Prostate gland (tissue), 2 donors: ENCODE data around the gene BTG1. TPM values are rescaled to one million over a fixed set of nuclear protein-coding genes. Genes with fewer than 3 reads are reported as not detected.

ENCODE experiments used
- DNase-seq: peaks from one replicate; pipeline ENCODE4 v3.0.0-alpha.2; 2019; ENCODE audit warnings: low spot score
- H3K27ac ChIP-seq, 2 donors: fragments of 200-600 bp; sonication (generic); 2 replicates each; pipeline ENCODE4 v1.5.1; 2017 to 2019
- H3K27me3 ChIP-seq: fragments of 200-600 bp; sonication (generic); replicated peaks from 2 replicates; pipeline ENCODE4 v1.5.1; 2019; ENCODE audit not compliant: insufficient read depth
- H3K36me3 ChIP-seq, 2 donors: fragments of 200-600 bp; sonication (generic); 1 replicate in 1 of 2; 2 replicates in 1 of 2; pipeline versions ENCODE4 v1.5.1 to v1.8.1; 2017 to 2019
- H3K4me1 ChIP-seq: fragments of 200-600 bp; sonication (generic); replicated peaks from 2 replicates; pipeline ENCODE4 v1.5.1; 2019
- H3K4me3 ChIP-seq, 2 donors: fragments of 200-600 bp; sonication (generic); 2 replicates each; pipeline ENCODE4 v1.5.1; 2017 to 2019
- H3K9me3 ChIP-seq: fragments of 200-600 bp; sonication (generic); 2 replicates; pipeline ENCODE4 v1.5.1; 2017
- POLR2A ChIP-seq: fragments of 450-650 bp; IDR thresholded peaks from one replicate; pipeline ENCODE4 v1.6.1; 2016; ENCODE audit warnings: antibody characterized with exemption, mild to moderate bottlenecking
- POLR2AphosphoS5 ChIP-seq: sonication (generic); formaldehyde crosslinking; IDR thresholded peaks from one replicate; pipeline ENCODE4 v1.6.1; 2017; ENCODE audit warnings: antibody characterized with exemption
- WGBS: methylation state at CpG from one replicate; pipeline ENCODE4 v1.1.5; 2018; 5-methylcytosine and 5-hydroxymethylcytosine counted together
- intact Hi-C: fragments of 100-400 bp; cut with DNase I; formaldehyde crosslinking; loops from one replicate; pipeline ENCODE4 v1.14.2; 2022
- total RNA-seq, 2 donors: library from RNA; depleted of rRNA; stranded (reverse); fragments of >200 nt; gene quantifications; one replicate each; pipeline ENCODE4 v1.1.0, GENCODE V29; 2016
- TF ChIP-seq, protein P1 (sequence below), 4 experiments: fragments of 200-600 bp in 2 of 4; fragments of 450-650 bp in 2 of 4; sonication (generic) in 2 of 4; IDR thresholded peaks; 1 replicate in 3 of 4; 2 replicates in 1 of 4; pipeline ENCODE4 v1.5.1; 2016 to 2019; ENCODE audit warnings: antibody characterized with exemption in 4 of 4, mild to moderate bottlenecking in 2 of 4, moderate library complexity in 2 of 4

BTG1 gene
- total RNA-seq, 2 donors from 2014 or later: 52.7 to 56.9 TPM

DNA sequence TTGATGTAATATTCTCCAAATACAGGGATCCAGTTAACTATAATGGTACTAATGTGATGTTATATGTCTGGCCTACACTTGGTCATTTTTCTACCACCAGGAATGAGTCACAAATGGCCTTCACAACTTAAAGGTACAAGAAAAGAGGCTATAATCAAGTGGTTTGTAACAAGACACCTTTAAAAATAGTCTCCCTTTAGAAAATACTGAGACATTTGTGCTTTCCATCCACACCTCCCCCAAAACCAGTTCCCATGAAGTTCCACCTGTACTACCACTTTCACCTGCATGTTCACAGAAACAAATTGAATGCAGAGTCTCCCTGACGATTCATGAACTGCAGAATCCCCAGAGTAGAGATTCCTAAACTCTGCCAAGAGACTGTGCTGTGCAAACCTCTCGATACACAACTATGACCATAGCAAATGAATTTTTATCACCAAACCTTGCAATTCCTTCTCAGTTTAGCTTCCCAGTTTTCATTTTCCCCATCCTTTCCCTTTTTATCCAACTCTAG is 6.0 kb downstream of the BTG1 start:
- no peak for DNase-seq
- H3K4me3 ChIP-seq: peak overlapping the region; percentile 77 to 100
- intact Hi-C loops: loop anchor here (5.0 to 10.0 kb wide), 3 partner anchors 325 to 752 kb away; no protein-coding TSS in a partner anchor
- WGBS: 8% methylated on average over 2 of the region's 2 CpGs
- peaks cover 5% of the 10 kb centered on the region for H3K4me1 ChIP-seq
- H3K27ac ChIP-seq: peak overlapping the region; percentile 98 to 100
- H3K9me3 ChIP-seq: no peaks in the 10 kb centered on the region
- no peaks in the 10 kb centered on the region for H3K27me3 ChIP-seq
- H3K36me3 ChIP-seq: no peaks in the 10 kb centered on the region
- no peak for TF ChIP-seq POLR2AphosphoS5
- TF ChIP-seq POLR2A: no peak
- TF ChIP-seq, protein P1, sequence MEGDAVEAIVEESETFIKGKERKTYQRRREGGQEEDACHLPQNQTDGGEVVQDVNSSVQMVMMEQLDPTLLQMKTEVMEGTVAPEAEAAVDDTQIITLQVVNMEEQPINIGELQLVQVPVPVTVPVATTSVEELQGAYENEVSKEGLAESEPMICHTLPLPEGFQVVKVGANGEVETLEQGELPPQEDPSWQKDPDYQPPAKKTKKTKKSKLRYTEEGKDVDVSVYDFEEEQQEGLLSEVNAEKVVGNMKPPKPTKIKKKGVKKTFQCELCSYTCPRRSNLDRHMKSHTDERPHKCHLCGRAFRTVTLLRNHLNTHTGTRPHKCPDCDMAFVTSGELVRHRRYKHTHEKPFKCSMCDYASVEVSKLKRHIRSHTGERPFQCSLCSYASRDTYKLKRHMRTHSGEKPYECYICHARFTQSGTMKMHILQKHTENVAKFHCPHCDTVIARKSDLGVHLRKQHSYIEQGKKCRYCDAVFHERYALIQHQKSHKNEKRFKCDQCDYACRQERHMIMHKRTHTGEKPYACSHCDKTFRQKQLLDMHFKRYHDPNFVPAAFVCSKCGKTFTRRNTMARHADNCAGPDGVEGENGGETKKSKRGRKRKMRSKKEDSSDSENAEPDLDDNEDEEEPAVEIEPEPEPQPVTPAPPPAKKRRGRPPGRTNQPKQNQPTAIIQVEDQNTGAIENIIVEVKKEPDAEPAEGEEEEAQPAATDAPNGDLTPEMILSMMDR (IDR thresholded peaks at IDR 0.05): no peak

DNA sequence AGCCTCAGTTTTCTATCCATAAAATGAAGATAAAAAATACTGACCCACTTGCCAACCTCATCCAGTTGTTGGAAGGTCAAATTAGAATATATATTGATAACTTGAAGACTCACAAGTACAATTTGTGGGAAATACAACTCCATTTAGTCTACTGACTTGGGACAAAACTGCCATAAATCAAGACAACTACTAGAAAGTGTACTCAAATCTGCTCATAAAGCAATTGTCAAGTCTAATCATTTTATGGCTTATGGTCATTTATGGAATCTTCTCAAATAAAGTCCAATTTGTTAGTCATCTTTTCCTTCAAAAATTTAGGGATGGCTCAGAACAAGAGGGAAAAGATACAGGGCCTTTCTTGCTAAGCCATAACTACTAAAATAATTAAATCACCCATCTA is 7.0 kb downstream of the BTG1 start:
- Histone ChIP-seq H3K9me3 (no peaks in the 10 kb centered on the region), H3K36me3 (no peaks in the 10 kb centered on the region), H3K27me3 (no peaks in the 10 kb centered on the region), H3K4me3 (peak overlapping the region in 1 of 2 donors; percentile 77), H3K4me1 (peaks cover 5% of the 10 kb centered on the region), H3K27ac (peak overlapping the region; percentile 13 to 37)
- intact Hi-C loops: no loop called here
- no peak for DNase-seq
- TF ChIP-seq POLR2A: no peak
- TF ChIP-seq POLR2AphosphoS5: no peak
- TF ChIP-seq, protein P1 (IDR thresholded peaks at IDR 0.05): no peak

DNA sequence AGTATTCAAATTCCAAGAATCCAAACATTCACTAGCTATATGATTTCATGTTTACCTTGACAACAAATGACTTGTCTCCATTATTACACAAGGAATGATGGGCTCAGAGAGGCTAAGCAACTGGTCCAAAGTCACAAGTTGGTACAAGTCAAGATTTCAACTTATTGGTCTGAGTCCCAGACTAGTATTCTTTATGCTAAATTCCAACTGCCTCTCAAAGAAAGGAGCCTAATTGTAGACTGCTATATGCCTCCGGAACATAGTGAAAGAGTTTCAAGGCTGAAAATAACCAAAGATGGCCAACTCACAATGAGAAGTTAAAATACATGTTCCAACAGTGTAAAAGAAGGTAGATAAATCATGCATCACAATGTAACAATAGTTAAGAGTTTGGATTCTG is 7.5 kb downstream of the BTG1 start:
- Histone ChIP-seq H3K4me3 (peak overlapping the region; percentile 1 to 77), H3K27ac (peak overlapping the region; percentile 13 to 37), H3K9me3 (no peaks in the 10 kb centered on the region), H3K4me1 (peaks cover 9% of the 10 kb centered on the region), H3K27me3 (no peaks in the 10 kb centered on the region), H3K36me3 (no peaks in the 10 kb centered on the region)
- 50% methylated on average over 1 of the region's 1 CpG for WGBS
- TF ChIP-seq POLR2AphosphoS5: no peak
- TF ChIP-seq, protein P1 (IDR thresholded peaks at IDR 0.05): no peak
- TF ChIP-seq POLR2A: no peak
- intact Hi-C loops: no loop called here
- DNase-seq: no peak

- no peak for DNase-seq
- peaks cover 9% of the 10 kb centered on the region for H3K4me1 ChIP-seq
- no peaks in the 10 kb centered on the region for H3K36me3 ChIP-seq
- TF ChIP-seq POLR2A (no peak), POLR2AphosphoS5 (no peak)
- TF ChIP-seq, protein P1 (IDR thresholded peaks at IDR 0.05): no peak
- intact Hi-C loops: no loop called here
- H3K27me3 ChIP-seq: no peaks in the 10 kb centered on the region
- H3K27ac ChIP-seq: peak overlapping the region; percentile 14 to 37
- no peaks in the 10 kb centered on the region for H3K9me3 ChIP-seq
- WGBS: 55% methylated on average over 3 of the region's 3 CpGs
- H3K4me3 ChIP-seq: peak overlapping the region in 1 of 2 donors; percentile 77
Observed at GRCh38 chr12:92136965-92137721, 8.5 kb downstream of the BTG1 start.
